Choroid plexus epithelial cell (primary cell): ENCODE results near the gene HSPA1B.
"Not testable (repeated sequence)": the region's sequence is repeated elsewhere in the genome, so short reads cannot be mapped to it uniquely, and the experiment has no call there.

ENCODE experiments used
- DNase-seq: peaks from one replicate; pipeline ENCODE4 v3.0.0-alpha.2; 2010; ENCODE audit warnings: low read depth
- H3K4me3 ChIP-seq: 2 replicates; pipeline ENCODE4 v1.5.1; 2011; ENCODE audit warnings: low read depth, mild to moderate bottlenecking, control low read depth, low read length, moderate library complexity
- TF ChIP-seq, protein P1 (sequence below): conservative IDR thresholded peaks from 2 replicates; pipeline ENCODE4 v1.5.1; 2011; ENCODE audit warnings: low read depth, mild to moderate bottlenecking, control low read depth, inconsistent platforms, low read length, moderate library complexity

Gene HSPA1B

GRCh38 chr6:31794294-31794865 lies 33.2 kb upstream of the HSPA1B start:
- DNase-seq, result peak; percentile 61
- TF ChIP-seq, protein P1, sequence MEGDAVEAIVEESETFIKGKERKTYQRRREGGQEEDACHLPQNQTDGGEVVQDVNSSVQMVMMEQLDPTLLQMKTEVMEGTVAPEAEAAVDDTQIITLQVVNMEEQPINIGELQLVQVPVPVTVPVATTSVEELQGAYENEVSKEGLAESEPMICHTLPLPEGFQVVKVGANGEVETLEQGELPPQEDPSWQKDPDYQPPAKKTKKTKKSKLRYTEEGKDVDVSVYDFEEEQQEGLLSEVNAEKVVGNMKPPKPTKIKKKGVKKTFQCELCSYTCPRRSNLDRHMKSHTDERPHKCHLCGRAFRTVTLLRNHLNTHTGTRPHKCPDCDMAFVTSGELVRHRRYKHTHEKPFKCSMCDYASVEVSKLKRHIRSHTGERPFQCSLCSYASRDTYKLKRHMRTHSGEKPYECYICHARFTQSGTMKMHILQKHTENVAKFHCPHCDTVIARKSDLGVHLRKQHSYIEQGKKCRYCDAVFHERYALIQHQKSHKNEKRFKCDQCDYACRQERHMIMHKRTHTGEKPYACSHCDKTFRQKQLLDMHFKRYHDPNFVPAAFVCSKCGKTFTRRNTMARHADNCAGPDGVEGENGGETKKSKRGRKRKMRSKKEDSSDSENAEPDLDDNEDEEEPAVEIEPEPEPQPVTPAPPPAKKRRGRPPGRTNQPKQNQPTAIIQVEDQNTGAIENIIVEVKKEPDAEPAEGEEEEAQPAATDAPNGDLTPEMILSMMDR, result no peak
- peak overlapping the region; percentile 72 for H3K4me3 ChIP-seq

GRCh38 chr6:31794866-31795615 lies 32.5 kb upstream of the HSPA1B start:
- H3K4me3 ChIP-seq, result peak overlapping the region; percentile 72
- DNase-seq, result peak; percentile 56
- TF ChIP-seq, protein P1, result no peak

DNA sequence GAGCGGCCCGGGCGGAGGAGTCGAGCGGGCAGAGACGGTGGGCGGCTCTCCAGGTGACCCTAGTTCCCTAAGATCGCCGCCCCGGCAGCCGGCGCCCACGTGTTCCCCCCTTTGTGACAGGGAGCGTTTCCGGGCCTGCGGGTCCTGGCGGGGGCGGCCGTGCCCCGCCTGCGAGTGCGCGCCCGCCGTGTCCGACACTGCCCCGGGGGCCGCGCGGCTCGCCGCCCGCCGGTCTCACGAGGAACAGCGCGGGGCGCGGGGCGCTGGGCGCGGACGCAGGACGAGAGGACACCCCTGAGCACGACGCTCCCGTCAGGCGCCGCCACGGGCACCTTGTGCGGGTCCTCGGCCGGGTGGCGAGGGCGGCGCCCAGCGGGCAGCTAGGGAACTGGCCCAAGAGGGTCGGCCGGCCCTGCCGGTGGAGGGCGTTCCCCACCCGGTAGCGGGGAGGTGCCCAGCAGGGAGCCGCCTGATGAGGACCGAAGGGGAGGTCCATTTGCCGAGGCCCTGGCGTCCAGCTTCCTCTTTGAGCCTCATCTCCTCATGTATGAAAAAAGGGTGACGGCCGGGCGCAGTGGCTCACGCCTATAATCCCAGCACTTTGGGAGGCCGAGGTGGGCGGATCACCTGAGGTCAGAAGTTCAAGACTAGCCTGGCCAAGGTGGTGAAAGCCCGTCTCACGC lies 31.8 kb upstream of the HSPA1B start, which contains the start of gene VARS1:
Gene VARS1 (minus strand): TSS at position 137 of the 683 bp plus-strand sequence. CDS start 535 bp downstream, outside the sequence.
- H3K4me3 ChIP-seq, result peak within 1 kb of the TSS; percentile 72
- DNase-seq, result peak; percentile 91
- TF ChIP-seq, protein P1, result peak; percentile 64

DNA sequence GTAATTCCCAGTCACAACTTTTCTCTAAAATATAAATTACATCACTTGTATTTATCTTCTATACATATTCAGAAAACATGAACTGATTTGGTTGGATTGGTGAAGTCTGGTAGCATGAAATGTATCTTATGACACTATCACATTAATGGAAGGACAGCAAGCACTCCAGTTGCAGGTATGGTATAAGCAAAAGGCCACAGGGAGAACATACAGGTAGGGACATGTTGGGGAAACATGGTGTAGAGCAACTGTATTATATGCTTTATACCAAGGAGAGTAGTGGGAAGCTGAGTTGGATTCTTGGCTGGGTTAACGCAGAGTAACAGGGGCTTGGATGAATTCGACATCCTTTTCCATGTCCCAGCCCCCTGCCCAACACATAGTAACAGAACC lies 30.5 kb upstream of the HSPA1B start:
- no peak overlapping the region for H3K4me3 ChIP-seq
- TF ChIP-seq, protein P1, result no peak

GRCh38 chr6:31797588-31797987 lies 29.9 kb upstream of the HSPA1B start:
- H3K4me3 ChIP-seq, result no peak overlapping the region

More for the DNA sequence above, 30.5 kb upstream of the HSPA1B start:
- no peak for DNase-seq

GRCh38 chr6:31799781-31800180 lies 27.8 kb upstream of the HSPA1B start:
- H3K4me3 ChIP-seq, result no peak overlapping the region
- no peak for DNase-seq
- TF ChIP-seq, protein P1, result no peak

More at GRCh38 chr6:31797588-31797987, 29.9 kb upstream of the HSPA1B start:
- TF ChIP-seq, protein P1, result no peak
- no peak for DNase-seq

DNA sequence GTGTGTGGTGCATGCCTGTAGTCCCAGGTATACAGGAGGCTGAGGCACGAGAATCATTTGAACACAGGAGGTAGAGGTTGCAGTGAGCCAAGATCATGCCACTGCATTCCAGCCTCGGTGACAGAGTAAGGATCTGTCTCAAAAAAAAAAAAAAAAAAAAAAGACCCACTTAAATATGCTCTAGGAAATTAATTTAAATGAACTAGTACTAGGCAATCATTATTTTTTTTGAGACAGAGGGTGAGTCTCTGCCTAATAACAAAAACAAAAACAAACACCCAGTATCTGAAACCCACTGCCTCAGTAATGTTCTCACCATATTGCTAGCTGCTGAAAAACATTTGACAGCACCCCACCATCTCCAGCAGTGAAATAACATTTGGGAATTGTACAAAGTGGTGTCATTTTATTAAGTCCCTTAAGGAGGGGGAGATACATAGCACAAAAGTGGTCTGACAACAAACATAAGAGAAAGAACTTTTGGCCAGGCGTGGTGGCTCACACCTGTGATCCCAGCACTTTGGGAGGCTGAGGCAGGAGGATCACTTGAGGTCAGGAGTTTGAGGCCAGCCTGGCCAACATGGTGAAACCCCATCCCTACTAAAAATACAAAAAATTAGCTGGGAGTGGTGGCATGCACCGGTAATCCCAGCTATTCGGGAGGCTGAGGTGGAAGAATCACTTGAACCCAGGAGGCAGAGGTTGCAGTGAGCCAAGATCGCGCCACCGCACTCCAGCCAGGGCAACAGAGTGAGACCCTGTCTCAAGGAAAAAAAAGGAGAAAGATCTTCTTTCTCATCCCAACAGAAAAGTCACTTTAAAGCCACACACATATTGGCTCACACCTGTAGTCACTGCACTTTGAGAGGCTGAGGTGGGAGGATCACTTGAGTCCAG lies 26.3 kb upstream of the HSPA1B start:
- H3K4me3 ChIP-seq, DNase-seq: not testable (repeated sequence)
